H1 (cell line): ENCODE results near the gene LY9. TPM values are rescaled to one million over a fixed set of nuclear protein-coding genes. Genes with fewer than 3 reads are reported as not detected.

Experiments
- CTCF ChIA-PET: fragments of 300-600 bp; sonication (Branson Sonifier 250); formaldehyde crosslinking; loops from one replicate; lab custom pipeline; 2021; ENCODE audit not compliant: partially characterized antibody; lab: Charles Lee
- POLR2A ChIA-PET: fragments of 300-600 bp; sonication (Branson Sonifier 250); formaldehyde crosslinking; loops from one replicate; lab custom pipeline; 2021; ENCODE audit warnings: inconsistent platforms; ENCODE audit not compliant: partially characterized antibody; lab: Charles Lee
- DNase-seq, 2 experiments: peaks; one replicate each; pipeline versions ENCODE4 v3.0.0 to v3.0.0-alpha.2; 2010 to 2022; ENCODE audit warnings: low spot score in 2 of 2, low read depth in 1 of 2, mixed read lengths in 1 of 2
- FAIRE-seq: peaks from 2 replicates; lab custom pipeline; 2011; peaks lifted over from hg19 to GRCh38; lab: Jason Lieb, UNC
- H2AFZ ChIP-seq: 2 replicates; pipeline ENCODE4 v1.8.1; 2012; ENCODE audit warnings: low read length, inconsistent platforms
- H2AK5ac ChIP-seq: 2 replicates; pipeline ENCODE4 v1.6.1; 2013; ENCODE audit warnings: low read depth, low read length
- H2BK120ac ChIP-seq: replicated peaks from 2 replicates; pipeline ENCODE3; 2013; ENCODE audit warnings: low read depth, low read length, inconsistent platforms
- H2BK12ac ChIP-seq: 2 replicates; pipeline ENCODE4 v1.6.1; 2013; ENCODE audit warnings: low read depth, low read length
- H2BK15ac ChIP-seq: 2 replicates; pipeline ENCODE4 v1.6.1; 2013; ENCODE audit warnings: low read length
- H2BK20ac ChIP-seq: 2 replicates; pipeline ENCODE4 v1.6.1; 2013; ENCODE audit warnings: low read length
- H2BK5ac ChIP-seq: 2 replicates; pipeline ENCODE4 v1.6.1; 2013; ENCODE audit warnings: low read depth, low read length
- H3K14ac ChIP-seq: 2 replicates; pipeline ENCODE4 v1.6.1; 2013; ENCODE audit warnings: inconsistent platforms; ENCODE audit not compliant: insufficient read length
- H3K18ac ChIP-seq: 2 replicates; pipeline ENCODE4 v1.6.1; 2013; ENCODE audit warnings: low read length; ENCODE audit errors: extremely low read depth
- H3K23ac ChIP-seq: 2 replicates; pipeline ENCODE4 v1.6.1; 2013; ENCODE audit warnings: inconsistent platforms; ENCODE audit not compliant: insufficient read length
- H3K23me2 ChIP-seq: 2 replicates; pipeline ENCODE4 v1.6.1; 2013; ENCODE audit warnings: low read depth, low read length
- H3K27ac ChIP-seq: 2 replicates; pipeline ENCODE4 v1.6.1; 2011; ENCODE audit warnings: low read depth, low read length, inconsistent platforms
- H3K27me3 ChIP-seq, 4 experiments: replicated peaks in 1 of 4; 1 replicate in 1 of 4; 2 replicates in 3 of 4; pipeline versions ENCODE4 v1.6.1 to v1.8.1; 2011 to 2013; ENCODE audit warnings: low read length in 3 of 4, mild to moderate bottlenecking in 3 of 4, inconsistent platforms in 2 of 4, mixed read lengths in 2 of 4, moderate library complexity in 1 of 4; ENCODE audit not compliant: control insufficient read depth in 3 of 4, insufficient read depth in 3 of 4; ENCODE audit errors: extremely low read depth in 1 of 4
- H3K36me3 ChIP-seq, 4 experiments: 2 replicates each; pipeline versions ENCODE4 v1.6.1 to v1.8.1; 2011 to 2013; ENCODE audit warnings: mild to moderate bottlenecking in 4 of 4, low read length in 3 of 4, moderate library complexity in 2 of 4, control low read depth in 1 of 4, inconsistent platforms in 1 of 4; ENCODE audit not compliant: insufficient read depth in 4 of 4, control insufficient read depth in 2 of 4
- H3K4ac ChIP-seq: replicated peaks from 2 replicates; pipeline ENCODE3; 2013; ENCODE audit warnings: low read length, low read depth, mixed read lengths, inconsistent platforms; ENCODE audit not compliant: insufficient read length
- H3K4me1 ChIP-seq, 4 experiments: replicated peaks in 1 of 4; 1 replicate in 1 of 4; 2 replicates in 3 of 4; pipeline versions ENCODE4 v1.6.1 to v1.8.1; 2011 to 2013; ENCODE audit warnings: low read length in 3 of 4, inconsistent platforms in 2 of 4, mixed read lengths in 1 of 4; ENCODE audit not compliant: insufficient read depth in 4 of 4, control insufficient read depth in 3 of 4
- H3K4me2 ChIP-seq, 2 experiments: 2 replicates each; pipeline versions ENCODE4 v1.6.1 to v1.8.1; 2011 to 2013; ENCODE audit warnings: low read depth in 2 of 2, low read length in 2 of 2, control low read depth in 1 of 2, inconsistent platforms in 1 of 2, mild to moderate bottlenecking in 1 of 2; ENCODE audit not compliant: insufficient read depth in 1 of 2
- H3K4me3 ChIP-seq, 4 experiments: fragments of 200-600, 300-600 bp in 1 of 4; sonication (generic), shearing (Covaris generic), sonication (Bioruptor Twin) in 1 of 4; 2 replicates each; pipeline versions ENCODE4 v1.5.1 to v1.8.1; 2011 to 2016; ENCODE audit warnings: low read length in 4 of 4, low read depth in 3 of 4, control low read depth in 2 of 4, inconsistent platforms in 2 of 4, mild to moderate bottlenecking in 2 of 4, mixed read lengths in 1 of 4, moderate library complexity in 1 of 4; ENCODE audit not compliant: insufficient read depth in 2 of 4; ENCODE audit errors: extremely low read depth in 1 of 4
- H3K56ac ChIP-seq: replicated peaks from 2 replicates; pipeline ENCODE3; 2013; ENCODE audit warnings: low read depth, mild to moderate bottlenecking, mixed read lengths, low read length, inconsistent platforms; ENCODE audit not compliant: insufficient read length
- H3K79me1 ChIP-seq: 2 replicates; pipeline ENCODE4 v1.6.1; 2013; ENCODE audit warnings: low read depth, low read length, control low read depth
- H3K79me2 ChIP-seq, 2 experiments: 2 replicates each; pipeline versions ENCODE4 v1.6.1 to v1.8.1; 2012 to 2013; ENCODE audit warnings: low read length in 2 of 2, mild to moderate bottlenecking in 2 of 2, inconsistent platforms in 1 of 2; ENCODE audit not compliant: insufficient read depth in 2 of 2, control insufficient read depth in 1 of 2
- H3K9ac ChIP-seq, 4 experiments: replicated peaks in 1 of 4; 1 replicate in 1 of 4; 2 replicates in 3 of 4; pipeline versions ENCODE4 v1.6.1 to v1.8.1; 2011 to 2013; ENCODE audit warnings: low read depth in 3 of 4, low read length in 3 of 4, control low read depth in 2 of 4, mild to moderate bottlenecking in 2 of 4, moderate library complexity in 2 of 4, inconsistent platforms in 1 of 4; ENCODE audit errors: extremely low read depth in 1 of 4
- H3K9me3 ChIP-seq, 2 experiments: 2 replicates each; pipeline versions ENCODE4 v1.6.1 to v1.8.1; 2012 to 2013; ENCODE audit warnings: mild to moderate bottlenecking in 2 of 2, moderate library complexity in 2 of 2, control low read depth in 1 of 2, inconsistent platforms in 1 of 2, low read depth in 1 of 2, low read length in 1 of 2, mixed read lengths in 1 of 2; ENCODE audit not compliant: insufficient read depth in 2 of 2
- H4K20me1 ChIP-seq, 2 experiments: replicated peaks in 1 of 2; 2 replicates each; pipeline versions ENCODE3 to v1.8.1; 2011 to 2013; ENCODE audit warnings: inconsistent platforms in 2 of 2, low read length in 2 of 2, mild to moderate bottlenecking in 1 of 2; ENCODE audit not compliant: insufficient read depth in 2 of 2, control insufficient read depth in 1 of 2
- H4K5ac ChIP-seq: 2 replicates; pipeline ENCODE4 v1.6.1; 2013; ENCODE audit warnings: low read length, low read depth, mixed read lengths, inconsistent platforms; ENCODE audit not compliant: insufficient read length
- H4K8ac ChIP-seq: 2 replicates; pipeline ENCODE4 v1.8.0; 2013; ENCODE audit warnings: mild to moderate bottlenecking, moderate library complexity, low read length, inconsistent platforms; ENCODE audit not compliant: insufficient read depth; ENCODE audit errors: extremely low read depth
- H4K91ac ChIP-seq: replicated peaks from 2 replicates; pipeline ENCODE3; 2013; ENCODE audit warnings: low read length, mixed read lengths, inconsistent platforms; ENCODE audit not compliant: insufficient read length
- CHD1 ChIP-seq: IDR thresholded peaks from 2 replicates; pipeline ENCODE4 v1.6.1; 2012; ENCODE audit warnings: low read depth, low read length, improper control_type of control experiment
- HDAC2 ChIP-seq, 2 experiments: fragments of 300-600 bp in 1 of 2; sonication (generic) in 1 of 2; IDR thresholded peaks; 2 replicates each; pipeline ENCODE4 v1.6.1; 2011 to 2012; ENCODE audit warnings: low read depth in 2 of 2, low read length in 2 of 2, mild to moderate bottlenecking in 2 of 2, moderate library complexity in 2 of 2, borderline replicate concordance in 1 of 2, inconsistent platforms in 1 of 2
- PHF8 ChIP-seq: fragments of 200-600 bp; sonication (generic); conservative IDR thresholded peaks from 2 replicates; pipeline ENCODE4 v1.7.1; 2012; ENCODE audit warnings: low read depth, mild to moderate bottlenecking, inconsistent platforms, low read length, moderate library complexity
- POU5F1 ChIP-seq: IDR thresholded peaks from 2 replicates; pipeline ENCODE4 v1.6.1; 2011; ENCODE audit warnings: low read depth, mild to moderate bottlenecking, low read length, moderate library complexity
- RAD21 ChIP-seq, 2 experiments: IDR thresholded peaks in 1 of 2; conservative IDR thresholded peaks in 1 of 2; 2 replicates each; pipeline ENCODE4 v1.6.1; 2011; ENCODE audit warnings: low read depth in 2 of 2, low read length in 2 of 2, improper control_type of control experiment in 1 of 2, inconsistent platforms in 1 of 2, mild to moderate bottlenecking in 1 of 2, moderate library complexity in 1 of 2
- RBBP5 ChIP-seq: IDR thresholded peaks from 2 replicates; pipeline ENCODE4 v1.7.1; 2012; ENCODE audit warnings: low read depth, mild to moderate bottlenecking, inconsistent platforms, low read length, moderate library complexity, borderline replicate concordance
- SAP30 ChIP-seq: fragments of 300-600 bp; sonication (generic); IDR thresholded peaks from 2 replicates; pipeline ENCODE4 v1.7.1; 2012; ENCODE audit warnings: low read length, moderate library complexity, mild to moderate bottlenecking, inconsistent platforms; ENCODE audit not compliant: insufficient read depth, insufficient replicate concordance
- SP1 ChIP-seq: IDR thresholded peaks from 2 replicates; pipeline ENCODE4 v1.6.1; 2011; ENCODE audit warnings: low read depth, low read length
- SP4 ChIP-seq: IDR thresholded peaks from 2 replicates; pipeline ENCODE4 v1.6.1; 2012; ENCODE audit warnings: low read length, inconsistent platforms
- TCF12 ChIP-seq: IDR thresholded peaks from 2 replicates; pipeline ENCODE4 v1.6.1; 2011; ENCODE audit warnings: low read depth, mild to moderate bottlenecking, low read length
- YY1 ChIP-seq: IDR thresholded peaks from 2 replicates; pipeline ENCODE4 v1.6.1; 2011; ENCODE audit warnings: low read depth, mild to moderate bottlenecking, low read length
- WGBS, 2 experiments: shearing (Covaris generic) in 1 of 2; methylation state at CpG; one replicate each; pipeline versions ENCODE4 v1.1.6 to v1.1.7; 2013 to 2015; ENCODE audit warnings: low lambda C conversion rate in 2 of 2, mixed read lengths in 2 of 2, inconsistent platforms in 1 of 2, low coverage in 1 of 2, missing lambda C conversion rate in 1 of 2; ENCODE audit not compliant: insufficient replicate concordance in 2 of 2, insufficient coverage in 1 of 2, insufficient read length in 1 of 2; ENCODE audit errors: extremely low coverage in 1 of 2, missing lambda C conversion rate in 1 of 2; 5-methylcytosine and 5-hydroxymethylcytosine counted together
- polyA plus RNA-seq, 7 experiments: library from polyadenylated mRNA; depleted of rRNA in 3 of 7; stranded (reverse) in 5 of 7; unstranded in 2 of 7; fragments of >200 nt in 5 of 7; fragments of 200-250 nt in 2 of 7; gene quantifications; 1 replicate in 5 of 7; 2 replicates in 1 of 7; 4 replicates in 1 of 7; pipeline versions ENCODE4 v1.2.1 to v1.2.3, GENCODE V29; 2011 to 2013; ENCODE audit warnings: missing spikeins in 2 of 7, mixed read lengths in 2 of 7
- total RNA-seq: library from RNA; stranded (reverse); fragmentation: NEBNext Ultra II Directional; extraction: Animal tissue kit (Norgen Biotek cat#: 25700); gene quantifications from 2 replicates; pipeline ENCODE4 v1.2.1, GENCODE V29; 2021

LY9 gene
- total and polyA plus RNA-seq, 2 of the 8 experiments (the other 6 are each of a cell fraction or from before 2014, with no cell fraction given): not detected

- Histone ChIP-seq H3K9me3 (no peaks in the 10 kb centered on the region), H2BK12ac (no peak overlapping the region), H2BK120ac (no peak overlapping the region), H2AK5ac (no peak overlapping the region), H2BK5ac (no peak overlapping the region), H2AFZ (no peak overlapping the region), H3K27ac (no peak overlapping the region), H4K8ac (no peak overlapping the region), H3K4me3 (no peak overlapping the region), H3K79me1 (no peaks in the 10 kb centered on the region), H4K20me1 (no peaks in the 10 kb centered on the region), H3K14ac (no peak overlapping the region), H4K5ac (no peak overlapping the region), H3K36me3 (no peaks in the 10 kb centered on the region), H3K4me1 (peaks cover 0 to 3% (median 0%) of the 10 kb centered on the region in 4 experiments; a peak in 2 of 7 replicates), H3K23ac (no peak overlapping the region), H3K18ac (no peak overlapping the region), H3K4me2 (no peak overlapping the region), H3K79me2 (no peaks in the 10 kb centered on the region), H3K56ac (no peak overlapping the region), H3K9ac (no peak overlapping the region), H2BK15ac (no peak overlapping the region), H3K27me3 (no peaks in the 10 kb centered on the region; a peak in 1 of 7 replicates), H3K23me2 (no peaks in the 10 kb centered on the region), H2BK20ac (no peak overlapping the region), H3K4ac (no peak overlapping the region), H4K91ac (no peak overlapping the region)
- FAIRE-seq (no peak), DNase-seq (no peak)
- ChIA-PET CTCF (interaction anchor here (1.0 to 13.0 kb wide), 13 partner anchors 16 to 160 kb away, joined by 3 to 219 read pairs (median 7); partner anchors contain the start of genes CD244, ITLN1 and ITLN2), POLR2A (interaction anchor here (0.5 to 0.6 kb wide), 2 partner anchors 177 kb away, joined by 3 read pairs; no protein-coding TSS in a partner anchor)
- 80% methylated on average over 9 of the region's 9 CpGs; no CpG with 5 or more reads in 1 of the 2 experiments for WGBS, 2 experiments
- TF ChIP-seq RAD21 (IDR thresholded peaks at IDR 0.05 in 1 of 2, conservative IDR thresholded peaks at IDR 0.05 in 1 of 2; ENCODE audit: low read depth in 2 of 2, low read length in 2 of 2): no peak
- TF ChIP-seq RBBP5: no peak
- TF ChIP-seq SAP30: no peak
- no peak for TF ChIP-seq CHD1
- no peak for TF ChIP-seq SP1
- TF ChIP-seq PHF8: no peak
- TF ChIP-seq YY1: no peak
- TF ChIP-seq HDAC2 (IDR thresholded peaks at IDR 0.05; ENCODE audit: borderline replicate concordance in 1 of 2, low read depth in 2 of 2, low read length in 2 of 2): no peak
- no peak for TF ChIP-seq SP4
- no peak for TF ChIP-seq POU5F1
- TF ChIP-seq TCF12: no peak
Measured at GRCh38 chr1:160837558-160838205, 41.7 kb downstream of the LY9 start.
